ENCODE data around the gene TXNDC2.
A peak's percentile ranks its signal among the peaks of the same experiment; 100 is the strongest.
"Not testable (repeated sequence)": the region's sequence is repeated elsewhere in the genome, so short reads cannot be mapped to it uniquely, and the experiment has no call there.

Gene TXNDC2

GRCh38 chr18:9885170-9886004 lies at the start of gene TXNDC2:
TSS of gene TXNDC2 (plus strand) at chr18:9885973. CDS start at chr18:9886681, 708 bp downstream.
- DNase-seq = no peak

- no peak for DNase-seq
Measured at GRCh38 chr18:9838144-9838877, 47.5 kb upstream of the TXNDC2 start.

- DNase-seq = no peak
Measured at GRCh38 chr18:9839211-9839610, 46.6 kb upstream of the TXNDC2 start.

GRCh38 chr18:9839853-9840252 lies 45.9 kb upstream of the TXNDC2 start:
- no peak for DNase-seq

GRCh38 chr18:9841752-9842151 lies 44.0 kb upstream of the TXNDC2 start:
- DNase-seq = no peak

- no peak for DNase-seq
Measured at GRCh38 chr18:9842448-9842847, 43.3 kb upstream of the TXNDC2 start.

GRCh38 chr18:9845256-9845655 lies 40.5 kb upstream of the TXNDC2 start:
- no peak for DNase-seq

GRCh38 chr18:9846162-9846925 lies 39.4 kb upstream of the TXNDC2 start:
- DNase-seq = no peak

- DNase-seq = peak; percentile 78
Measured at GRCh38 chr18:9848170-9848879, 37.4 kb upstream of the TXNDC2 start.

- no peak for DNase-seq
Measured at GRCh38 chr18:9849407-9850283, 36.1 kb upstream of the TXNDC2 start.

GRCh38 chr18:9850309-9850708 lies 35.5 kb upstream of the TXNDC2 start:
- DNase-seq = no peak

- no peak for DNase-seq
Measured at GRCh38 chr18:9851511-9851910, 34.3 kb upstream of the TXNDC2 start.

GRCh38 chr18:9852266-9853081 lies 33.3 kb upstream of the TXNDC2 start:
- no peak for DNase-seq

- DNase-seq = no peak
Measured at GRCh38 chr18:9854801-9855676, 30.7 kb upstream of the TXNDC2 start.

- DNase-seq = no peak
Measured at GRCh38 chr18:9855681-9856080, 30.1 kb upstream of the TXNDC2 start.

GRCh38 chr18:9856092-9856491 lies 29.7 kb upstream of the TXNDC2 start:
- no peak for DNase-seq

- not testable (repeated sequence) for DNase-seq
Measured at GRCh38 chr18:9857479-9857998, 28.2 kb upstream of the TXNDC2 start.

- no peak for DNase-seq
Measured at GRCh38 chr18:9858642-9859041, 27.1 kb upstream of the TXNDC2 start.

- no peak for DNase-seq
Measured at GRCh38 chr18:9859232-9859631, 26.5 kb upstream of the TXNDC2 start.

GRCh38 chr18:9860682-9861081 lies 25.1 kb upstream of the TXNDC2 start:
- no peak for DNase-seq

Data from DMS 273 treated with DMSO at 0.1 percent for 48 hours (cell line).